GM19467 (cell line): ENCODE results near the gene DEPP1.

Source experiments
- ATAC-seq: cut with Tn5 transposase; IDR thresholded peaks from one replicate; pipeline ENCODE4 v1.9.1; 2021; ENCODE audit warnings: mild to moderate bottlenecking, moderate library complexity; ENCODE audit not compliant: unreplicated experiment

DEPP1 gene

GRCh38 chr10:44993922-44994751 is 15.5 kb upstream of the DEPP1 start:
- no peak for ATAC-seq

GRCh38 chr10:44993226-44993921 is 14.8 kb upstream of the DEPP1 start:
- ATAC-seq = no peak

GRCh38 chr10:44992732-44993225 is 14.2 kb upstream of the DEPP1 start:
- ATAC-seq = no peak

- ATAC-seq = no peak
These were observed 13.6 kb upstream of the DEPP1 start for GRCh38 chr10:44992070-44992731.

DNA sequence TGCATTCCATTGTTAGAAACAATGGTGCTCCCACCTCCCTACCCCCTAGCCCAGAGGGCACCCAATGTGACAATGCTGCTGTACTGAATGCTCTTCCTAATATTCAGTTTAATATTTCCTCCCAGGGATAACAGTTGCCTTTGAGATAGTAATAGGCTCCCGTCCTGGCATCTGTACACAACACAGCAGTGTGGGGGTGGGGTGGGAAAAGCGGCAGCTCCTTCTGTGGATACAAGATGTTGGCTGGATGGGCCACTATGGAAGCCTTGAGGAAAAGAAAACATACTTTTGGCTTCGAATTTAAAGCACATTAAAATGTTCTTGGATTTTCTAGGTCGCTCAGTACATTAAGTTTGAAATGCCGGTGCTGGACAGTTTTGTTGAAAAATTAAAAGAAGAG is 13.0 kb upstream of the DEPP1 start:
- ATAC-seq = no peak

- no peak for ATAC-seq
These were observed 12.4 kb upstream of the DEPP1 start for GRCh38 chr10:44990965-44991364.

DNA sequence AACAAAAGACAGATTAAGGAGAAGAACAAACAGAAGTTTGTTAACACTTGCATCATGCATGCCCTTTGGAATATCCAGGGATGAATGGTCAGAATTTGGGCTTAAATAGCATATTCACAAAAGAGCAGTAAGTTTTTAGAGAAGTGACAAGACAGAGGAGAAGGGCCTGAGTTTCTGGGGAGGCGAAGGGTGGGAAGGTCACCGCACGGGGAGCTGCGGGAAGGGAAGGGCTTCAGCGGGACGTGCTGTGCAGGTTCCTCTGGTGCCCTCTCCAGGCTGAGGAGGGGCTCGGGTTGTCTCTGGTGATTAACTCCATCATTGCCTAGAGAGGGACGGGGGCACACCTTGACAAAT is 11.7 kb upstream of the DEPP1 start:
- no peak for ATAC-seq

DNA sequence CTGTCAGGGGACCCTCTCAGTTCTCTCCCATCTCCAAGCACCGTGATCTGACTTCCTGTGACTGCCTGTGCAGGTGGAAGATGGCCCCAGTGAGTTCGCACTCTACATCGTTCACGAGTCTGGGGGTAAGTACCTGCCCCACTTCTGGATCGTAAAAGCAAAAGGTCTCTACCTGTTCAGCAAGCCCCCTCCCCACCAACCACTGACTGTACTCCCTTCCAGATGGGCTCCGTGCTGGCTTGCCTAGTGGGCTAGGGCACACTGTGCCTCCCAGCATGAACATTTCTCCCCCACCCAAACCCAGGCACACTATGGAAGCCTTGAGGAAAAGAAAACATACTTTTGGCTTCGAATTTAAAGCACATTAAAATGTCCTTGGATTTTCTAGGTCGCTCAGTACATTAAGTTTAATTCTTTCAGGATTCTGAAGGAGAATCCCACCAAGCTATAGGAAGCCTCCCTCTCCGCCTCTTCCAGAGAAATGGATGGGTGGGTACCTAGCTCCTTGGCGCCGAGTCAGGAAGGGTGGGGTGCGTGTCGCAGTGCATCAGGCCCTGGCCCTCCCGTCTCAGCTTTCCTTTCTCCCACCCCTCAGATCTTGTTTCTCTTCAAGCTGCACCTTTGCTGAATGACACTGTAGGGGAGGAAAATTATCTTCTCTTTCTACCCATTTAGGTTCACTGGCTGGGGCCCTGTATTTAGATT is 11.1 kb upstream of the DEPP1 start:
- no peak for ATAC-seq

- ATAC-seq = no peak
These were observed 10.5 kb upstream of the DEPP1 start for GRCh38 chr10:44988957-44989585.

- ATAC-seq = no peak
These were observed 8.1 kb upstream of the DEPP1 start for GRCh38 chr10:44986670-44987069.

DNA sequence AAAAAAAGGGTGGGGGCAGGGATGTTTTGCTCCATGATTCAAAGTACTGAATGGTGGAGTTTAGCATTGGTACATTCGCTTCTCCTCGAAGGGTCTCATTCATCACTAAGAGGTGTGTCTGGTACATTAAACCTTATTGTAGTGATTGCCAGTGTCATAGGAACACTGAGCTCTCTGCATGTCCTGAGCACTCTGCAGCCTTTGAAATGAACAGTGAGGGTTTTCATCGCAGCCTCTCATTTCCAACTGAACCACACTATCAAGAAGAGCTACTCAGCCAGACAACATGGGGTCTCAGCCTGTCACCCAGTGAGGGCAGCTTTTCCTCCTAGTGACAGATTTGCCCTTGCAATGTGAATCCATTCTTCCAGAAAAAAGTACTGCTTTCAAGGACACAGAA is 7.6 kb upstream of the DEPP1 start:
- ATAC-seq = no peak

GRCh38 chr10:44985175-44985681 is 6.6 kb upstream of the DEPP1 start:
- no peak for ATAC-seq

DNA sequence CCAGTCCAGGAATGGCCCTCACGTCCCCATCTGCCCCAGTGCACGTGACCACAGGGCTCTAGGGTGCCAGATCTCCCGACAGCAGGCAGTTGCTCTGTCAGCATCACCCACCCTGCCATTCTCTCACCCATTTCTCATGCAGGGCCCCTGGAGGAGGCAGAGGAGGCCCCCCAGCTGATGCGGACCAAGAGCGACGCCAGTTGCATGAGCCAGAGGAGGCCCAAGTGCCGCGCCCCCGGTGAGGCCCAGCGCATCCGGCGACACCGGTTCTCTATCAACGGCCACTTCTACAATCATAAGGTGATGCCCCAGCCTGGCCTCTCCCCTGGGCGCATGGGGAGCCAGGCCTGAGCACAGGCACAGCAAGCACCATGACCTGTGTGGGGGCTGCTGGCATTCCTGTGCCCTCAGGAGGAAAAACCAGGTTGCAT is 6.1 kb upstream of the DEPP1 start:
- no peak for ATAC-seq

DNA sequence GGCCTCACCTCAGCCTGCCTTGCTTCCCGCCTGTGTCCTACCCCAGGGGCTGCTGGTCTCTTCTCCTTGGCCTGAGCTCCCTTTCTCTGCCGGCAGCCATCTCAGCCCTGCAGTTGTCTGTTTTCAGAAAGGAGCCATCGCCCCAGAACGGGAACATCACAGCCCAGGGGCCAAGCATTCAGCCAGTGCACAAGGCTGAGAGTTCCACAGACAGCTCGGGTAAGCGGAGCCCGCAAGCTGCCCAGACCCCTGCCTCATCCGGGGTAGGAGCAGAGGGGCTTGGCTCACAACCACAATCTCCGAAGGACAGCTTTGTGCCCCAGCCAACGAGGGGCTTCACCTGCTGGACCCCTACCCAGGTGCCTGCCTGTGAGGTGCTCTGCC is 5.3 kb upstream of the DEPP1 start:
- no peak for ATAC-seq

GRCh38 chr10:44983066-44983894 is 4.7 kb upstream of the DEPP1 start:
- no peak for ATAC-seq

DNA sequence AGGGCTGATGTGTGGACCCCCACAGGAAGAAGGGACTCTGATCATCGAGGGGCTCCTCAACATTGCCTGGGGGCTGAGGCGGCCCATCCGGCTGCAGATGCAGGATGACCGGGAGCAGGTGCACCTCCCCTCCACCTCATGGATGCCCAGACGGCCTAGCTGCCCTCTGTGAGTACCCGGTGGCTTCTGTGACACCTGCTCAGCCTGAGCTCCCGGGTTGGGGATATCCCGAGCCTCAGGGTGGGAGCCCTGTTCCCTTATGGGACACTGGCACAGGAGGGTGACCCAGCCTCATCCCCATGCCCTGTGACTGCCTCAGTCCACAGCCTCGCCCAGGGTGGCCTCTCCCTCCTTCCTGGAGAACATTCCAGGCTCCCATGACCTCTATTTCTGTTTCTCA is 3.9 kb upstream of the DEPP1 start:
- ATAC-seq = no peak

DNA sequence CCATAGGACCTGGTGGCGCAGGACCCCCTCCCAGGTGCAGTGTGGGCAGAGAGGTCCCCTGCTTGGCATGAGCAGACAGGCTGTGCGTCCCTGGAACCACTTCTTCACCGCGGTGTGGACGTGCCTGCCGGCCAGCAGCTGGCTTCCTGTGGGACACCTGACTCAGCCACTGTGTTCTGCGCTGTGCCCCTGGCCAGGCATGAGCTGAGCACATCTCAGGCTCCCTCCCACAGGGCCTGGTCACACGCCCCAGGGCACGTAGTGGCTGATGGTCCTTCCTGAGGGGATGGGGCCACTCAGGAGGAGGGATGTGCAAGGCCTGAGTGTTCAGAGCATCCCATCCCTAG is 3.5 kb upstream of the DEPP1 start:
- ATAC-seq = no peak

DNA sequence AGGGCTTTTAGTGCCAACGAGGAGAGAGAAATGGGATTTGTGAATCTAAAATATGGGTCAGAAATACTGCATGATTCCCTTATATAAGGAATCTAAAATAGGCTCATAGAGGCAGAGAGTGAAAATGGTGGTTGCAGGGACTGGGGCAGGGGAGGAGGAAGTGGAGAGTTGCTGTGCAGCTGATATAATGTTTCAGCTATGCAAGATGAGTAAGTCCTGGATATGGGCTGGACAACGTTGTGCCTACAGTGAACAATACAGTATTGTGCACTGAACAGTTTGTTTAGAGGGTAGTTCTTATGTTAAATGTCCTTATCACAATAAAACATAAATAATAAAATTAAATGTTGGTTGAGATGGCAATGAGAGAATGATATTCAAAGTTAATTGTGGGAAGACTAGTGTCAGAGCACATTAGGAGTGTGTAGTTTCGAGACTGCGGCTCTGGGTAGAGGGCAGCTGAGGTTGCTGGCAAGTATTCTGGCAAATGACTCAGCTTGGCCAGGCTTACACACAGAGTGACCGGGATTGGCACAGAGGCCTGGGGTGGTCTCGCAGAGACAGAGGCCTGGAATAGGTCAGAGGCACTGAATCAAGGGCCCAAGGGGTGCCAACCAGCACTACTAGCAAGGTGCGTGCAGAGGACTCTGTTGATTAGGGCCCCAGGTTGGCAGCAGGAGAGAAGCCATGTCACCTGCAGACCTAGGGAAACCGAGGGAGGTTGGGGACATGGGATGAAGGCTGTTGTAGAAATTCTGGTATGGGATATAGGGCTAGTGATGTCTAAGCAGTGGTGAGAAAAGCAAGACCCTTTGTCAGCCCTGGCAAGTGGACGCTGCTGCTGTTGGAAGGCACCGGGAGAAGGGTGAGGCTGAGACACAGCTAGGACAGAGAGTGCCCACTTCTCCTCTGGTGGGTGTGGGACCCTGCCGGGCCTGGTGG is 2.8 kb upstream of the DEPP1 start:
- ATAC-seq = no peak
